CD4-positive, alpha-beta T cell treated with Interleukin-6 for 4 hours (primary cell): Measurements from ENCODE around the gene PLEKHD1.
"Not testable (repeated sequence)": the region's sequence is repeated elsewhere in the genome, so short reads cannot be mapped to it uniquely, and the experiment has no call there.

ENCODE experiments used
- DNase-seq: peaks from one replicate; pipeline ENCODE4 v3.0.0-alpha.2; 2020; ENCODE audit warnings: mixed read lengths

The PLEKHD1 gene

DNA sequence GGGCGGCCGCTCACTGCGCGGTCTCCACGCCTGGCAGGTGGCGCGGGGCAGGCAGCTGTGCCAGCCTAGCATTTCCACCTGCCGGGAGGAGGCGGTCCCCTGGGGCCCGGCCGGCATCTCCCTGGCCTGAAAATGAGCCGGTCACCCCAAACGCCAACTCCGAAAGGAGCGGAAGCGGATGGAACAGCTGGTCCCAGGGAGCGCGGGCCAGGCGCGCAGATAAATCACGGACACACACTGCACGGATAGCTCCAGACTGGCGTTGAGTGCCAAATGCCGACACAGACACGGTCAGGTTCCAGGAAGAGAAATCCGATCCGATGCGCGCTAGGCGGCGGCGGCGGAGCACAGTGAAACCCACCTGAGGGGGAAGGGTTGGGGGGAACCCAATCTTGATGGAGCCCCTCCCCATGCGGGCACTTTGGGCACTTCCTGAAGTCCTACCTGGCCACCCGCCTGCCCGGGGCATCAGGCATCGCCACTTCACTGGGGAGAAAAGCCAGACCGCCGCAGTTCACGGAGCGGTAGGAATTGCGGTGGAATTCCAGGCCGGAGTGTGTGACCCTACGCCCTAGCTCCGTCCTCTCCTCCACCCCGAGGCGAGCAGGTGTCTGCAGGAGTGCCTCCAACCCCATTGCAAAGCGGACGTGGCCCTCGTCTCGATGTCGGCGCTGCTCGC is 624 bp upstream of the PLEKHD1 start:
- no peak for DNase-seq

DNA sequence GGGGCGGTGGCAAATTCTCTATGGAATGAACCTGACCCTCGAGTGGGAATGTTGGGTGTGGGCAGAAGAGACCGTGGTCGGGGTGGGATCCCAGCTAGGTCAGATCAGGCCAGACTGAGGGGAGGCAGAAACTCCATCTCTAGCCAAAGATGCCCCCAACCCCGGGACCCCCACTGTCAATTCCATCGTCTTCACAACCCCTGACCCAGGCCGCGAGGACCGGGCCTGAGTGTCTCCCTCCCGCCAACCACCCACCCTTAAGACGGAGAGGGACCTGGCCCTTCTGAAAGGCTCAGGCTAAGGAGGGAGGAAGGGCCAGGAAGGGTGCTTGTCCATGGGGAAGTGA is 760 bp downstream of the PLEKHD1 start:
- DNase-seq: no peak

DNA sequence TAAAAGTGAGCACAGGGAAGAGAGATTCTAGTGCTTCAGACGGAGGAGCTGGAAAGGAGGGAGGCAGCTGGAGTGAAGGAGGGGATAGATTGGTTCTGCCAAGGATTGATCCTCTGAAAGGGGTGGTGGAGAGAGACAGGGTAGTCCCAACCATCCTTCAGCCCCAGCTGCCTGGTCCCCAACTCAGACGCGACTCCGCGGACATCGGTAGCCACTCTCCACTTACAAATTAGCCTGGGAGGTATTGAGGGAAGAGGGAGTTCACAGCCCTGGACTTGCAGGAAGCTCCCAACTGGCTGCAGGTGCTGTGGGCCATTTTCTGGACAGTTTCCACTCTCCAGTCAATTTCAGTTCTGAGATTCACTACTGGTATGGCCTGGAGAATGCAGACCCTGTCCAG is 1.2 kb downstream of the PLEKHD1 start:
- DNase-seq: no peak

DNA sequence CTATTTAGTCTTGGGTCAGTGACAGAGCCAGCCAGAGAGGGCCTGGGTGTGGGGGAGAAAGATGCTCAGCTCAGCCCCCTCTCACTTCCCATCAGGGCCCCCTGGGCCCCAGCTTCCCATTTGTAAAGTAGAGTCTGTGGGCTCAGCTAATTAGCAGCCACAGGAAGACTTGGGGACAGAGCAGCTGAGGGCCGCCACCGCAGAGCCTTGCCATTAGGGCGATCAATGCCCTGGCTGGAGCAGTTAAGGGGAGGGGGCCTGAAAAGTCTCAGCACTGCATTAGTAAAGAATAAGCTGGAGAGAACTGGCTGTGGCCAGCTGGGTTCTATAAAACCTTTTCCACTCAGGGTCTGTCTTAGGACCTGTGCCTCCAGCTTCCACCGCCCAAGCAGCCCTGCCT is 2.7 kb downstream of the PLEKHD1 start:
- DNase-seq: no peak

DNA sequence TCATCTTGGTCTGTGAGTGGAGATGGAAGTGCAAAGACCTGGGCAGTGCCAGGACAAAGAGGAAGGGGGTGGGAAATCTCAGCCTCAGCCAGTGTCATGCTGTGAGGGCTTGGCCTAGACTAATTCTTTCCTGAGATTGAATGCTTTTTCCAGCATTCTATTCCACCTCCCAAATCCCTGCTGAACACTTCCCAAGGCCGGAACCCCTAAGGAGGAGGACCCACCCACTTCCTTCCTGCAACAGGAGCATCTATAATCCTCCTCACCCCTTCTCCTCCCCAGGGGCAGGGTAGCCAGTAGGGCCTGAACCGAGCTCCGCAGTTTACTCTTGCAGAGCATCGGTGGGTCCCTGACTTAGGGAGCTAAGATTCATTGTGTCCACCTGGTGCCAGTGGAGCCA is 3.2 kb downstream of the PLEKHD1 start:
- DNase-seq: no peak

DNA sequence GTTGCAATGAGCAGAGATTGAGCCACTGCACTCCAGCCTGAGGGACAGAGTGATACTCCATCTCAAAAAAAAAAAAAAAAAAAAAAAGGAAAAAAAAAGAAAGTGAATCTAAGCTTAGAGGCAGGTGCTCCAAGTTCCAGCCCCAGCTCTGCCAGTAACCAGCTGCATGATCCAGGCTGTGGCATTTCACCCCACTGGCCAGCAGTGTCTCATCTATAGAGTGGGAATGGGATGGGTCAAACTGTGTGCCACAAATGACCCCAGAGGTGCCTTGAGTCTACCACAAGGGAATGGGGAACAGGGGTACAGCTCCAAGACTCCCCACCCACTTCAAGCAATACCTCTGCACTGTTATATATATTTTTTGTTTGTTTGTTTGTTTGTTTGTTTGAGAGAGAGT is 5.0 kb downstream of the PLEKHD1 start:
- DNase-seq: no peak

DNA sequence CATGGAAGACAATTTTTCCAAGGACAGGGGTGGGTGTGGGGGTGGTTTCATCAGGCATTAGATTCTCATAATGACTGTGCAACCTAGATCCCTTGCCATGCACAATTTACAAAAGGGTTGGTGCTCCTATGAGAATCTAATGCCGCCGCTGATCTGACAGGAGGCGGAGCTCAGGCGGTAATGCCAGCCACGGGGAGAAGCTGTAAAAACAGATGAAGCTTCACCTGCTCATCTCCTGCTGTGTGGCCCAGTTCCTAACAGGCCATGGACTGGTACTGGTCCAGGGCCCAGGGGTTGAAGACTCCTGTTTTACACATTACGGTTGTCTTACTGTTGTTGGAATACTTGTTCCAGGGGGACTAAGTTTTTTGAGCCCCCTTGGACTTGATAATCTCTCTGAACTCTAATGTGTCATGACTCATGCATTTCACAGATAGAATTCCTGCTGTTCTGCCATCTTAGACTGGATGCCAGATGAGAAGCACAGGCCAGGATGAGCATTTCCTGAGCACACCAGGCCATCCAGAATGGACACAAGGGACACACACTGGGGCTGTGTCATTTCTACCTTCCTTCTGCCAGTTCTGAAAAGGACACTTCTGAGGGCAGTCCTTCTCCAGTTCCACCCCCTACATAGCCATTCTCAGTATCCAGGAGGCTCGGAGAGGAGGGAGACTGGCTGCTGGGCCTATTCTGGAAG is 5.8 kb downstream of the PLEKHD1 start:
- DNase-seq: no peak

DNA sequence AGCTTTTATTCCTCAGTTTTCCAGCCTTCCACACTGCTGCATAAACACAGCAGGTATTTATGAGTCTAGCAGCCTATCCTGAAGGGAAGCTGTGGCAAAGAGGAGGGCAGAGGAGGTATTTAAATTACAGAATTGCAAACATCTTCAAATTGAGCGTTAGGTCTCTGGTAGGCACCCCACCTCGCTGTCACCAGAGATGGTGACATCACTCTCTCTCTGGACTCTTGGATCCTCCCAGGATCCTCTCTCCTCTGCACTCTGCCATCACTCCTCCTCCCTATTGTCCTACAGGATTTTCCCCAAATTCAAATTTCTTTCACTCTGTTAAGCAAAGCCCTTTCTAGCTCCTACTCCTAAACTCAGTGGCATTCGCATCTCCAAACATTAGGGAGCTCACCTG is 6.7 kb downstream of the PLEKHD1 start:
- no peak for DNase-seq

DNA sequence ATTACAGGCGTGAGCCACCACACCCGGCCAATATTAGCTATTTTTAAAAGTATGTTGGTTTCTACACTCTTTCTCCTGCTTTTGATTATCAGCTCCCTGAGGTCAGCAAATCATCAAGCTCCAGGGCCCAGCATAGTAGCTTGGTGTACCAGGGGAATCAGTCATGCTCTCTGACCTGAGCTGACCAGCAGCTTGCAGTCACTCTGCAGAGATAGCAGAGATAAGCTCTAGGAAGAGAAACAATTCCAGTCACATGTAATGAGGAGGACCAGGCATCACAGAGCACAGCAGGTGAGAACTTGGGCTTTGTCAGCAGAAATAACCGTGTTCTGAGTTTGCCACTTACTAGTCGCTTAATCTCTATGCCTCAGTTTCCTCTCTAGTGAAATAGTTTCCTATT is 8.5 kb downstream of the PLEKHD1 start:
- DNase-seq: no peak

DNA sequence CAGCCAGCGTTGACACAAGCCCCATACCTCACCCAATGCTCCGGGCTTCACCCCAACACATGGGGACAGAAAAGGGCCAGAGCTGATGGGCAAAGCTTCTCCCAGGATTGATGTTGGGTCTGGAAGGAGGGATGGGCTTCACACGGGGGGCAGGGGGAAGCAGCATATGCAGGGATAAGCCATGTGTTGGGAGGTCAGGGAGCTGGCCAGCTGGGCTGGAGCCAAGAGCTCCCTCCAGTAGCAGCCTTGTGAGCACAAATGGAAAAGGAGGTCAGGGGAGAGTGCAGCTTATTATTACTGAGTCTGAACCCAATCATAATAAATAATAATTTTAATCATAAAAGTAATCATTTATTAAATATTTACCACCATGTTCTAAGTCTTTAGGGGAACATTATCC is 9.3 kb downstream of the PLEKHD1 start:
- DNase-seq: no peak

DNA sequence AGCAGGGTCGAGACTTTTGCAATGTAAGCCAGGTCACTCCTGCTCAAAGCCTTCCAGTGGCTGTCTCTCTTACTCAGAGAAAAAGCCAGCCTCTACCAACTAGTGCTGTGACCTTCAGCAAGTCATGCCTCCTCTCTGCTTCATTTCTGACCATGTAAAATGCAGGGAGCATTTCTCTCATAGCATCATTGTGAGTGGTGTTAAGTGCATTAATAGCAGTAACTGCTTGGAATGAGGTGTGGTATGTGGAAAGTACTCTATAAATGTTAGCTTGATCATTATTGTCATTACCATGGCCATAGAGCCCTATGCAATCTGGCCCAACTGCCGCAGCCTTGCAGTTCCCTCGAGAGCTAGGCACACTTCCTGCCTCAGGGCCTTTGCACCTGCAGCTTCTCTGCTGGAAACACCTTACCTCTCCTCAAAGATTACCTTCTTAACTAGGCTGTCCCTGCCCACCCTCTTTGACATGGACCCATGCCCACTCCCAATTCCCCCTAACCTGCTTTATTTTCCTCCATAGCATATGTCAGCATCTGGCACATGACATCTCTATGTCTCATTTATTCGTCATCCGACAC is 10.9 kb downstream of the PLEKHD1 start:
- no peak for DNase-seq

DNA sequence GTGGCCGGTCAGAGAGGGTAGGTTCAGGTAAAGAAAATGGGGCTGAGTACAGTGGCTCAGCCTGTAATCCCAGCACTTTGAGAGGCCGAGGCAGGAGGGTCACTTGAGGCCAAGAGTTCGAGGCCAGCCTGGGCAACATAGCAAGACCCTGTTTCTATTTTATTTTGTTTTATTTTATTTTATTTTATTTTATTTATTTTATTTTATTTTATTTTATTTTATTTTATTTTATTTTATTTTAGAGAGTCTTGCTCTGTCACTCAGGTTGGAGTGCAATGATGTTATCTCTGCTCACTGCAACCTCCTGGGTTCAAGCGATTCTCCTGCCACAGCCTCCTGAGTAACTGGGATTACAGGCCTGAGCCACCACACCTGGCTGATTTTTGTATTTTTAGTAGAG is 13.3 kb downstream of the PLEKHD1 start:
- not testable (repeated sequence) for DNase-seq

DNA sequence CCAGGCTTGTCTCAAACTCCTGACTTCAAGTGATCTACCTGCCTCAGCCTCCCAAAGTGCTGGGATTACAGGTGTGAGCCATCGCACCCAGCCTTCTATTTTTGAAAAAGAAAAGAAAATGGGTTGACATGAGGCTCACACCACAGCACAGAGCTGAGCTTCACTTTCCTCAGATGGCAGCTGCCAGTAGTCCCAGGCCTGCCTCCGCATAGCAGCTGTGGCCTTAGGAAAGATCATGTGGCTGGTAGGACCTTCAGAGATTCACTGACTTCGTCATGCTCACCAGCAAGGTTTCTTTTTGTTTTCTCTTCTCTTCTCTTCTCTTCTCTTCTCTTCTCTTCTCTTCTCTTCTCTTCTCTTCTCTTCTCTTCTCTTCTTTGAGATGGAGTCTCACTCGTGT is 13.8 kb downstream of the PLEKHD1 start:
- DNase-seq: not testable (repeated sequence)

DNA sequence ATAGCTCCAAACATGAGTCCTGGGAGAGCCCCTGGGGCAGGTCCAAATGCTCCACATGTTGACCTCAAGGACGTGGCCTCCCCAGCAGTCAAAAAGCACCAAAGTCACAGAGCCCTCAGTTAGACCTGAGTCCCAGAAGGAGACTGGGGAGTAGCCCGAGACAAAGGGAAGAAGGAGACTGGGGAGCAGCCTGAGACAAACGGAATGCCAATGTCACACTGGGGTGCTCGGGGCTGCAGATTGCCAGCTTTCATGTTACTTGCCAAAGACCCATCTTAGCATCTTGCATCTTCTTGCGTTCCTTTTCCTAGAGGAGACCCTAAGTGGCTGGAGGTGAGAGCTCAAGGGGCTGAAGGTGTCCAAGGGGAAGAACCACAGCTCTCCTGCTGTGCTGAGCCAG is 14.9 kb downstream of the PLEKHD1 start:
- DNase-seq: no peak

DNA sequence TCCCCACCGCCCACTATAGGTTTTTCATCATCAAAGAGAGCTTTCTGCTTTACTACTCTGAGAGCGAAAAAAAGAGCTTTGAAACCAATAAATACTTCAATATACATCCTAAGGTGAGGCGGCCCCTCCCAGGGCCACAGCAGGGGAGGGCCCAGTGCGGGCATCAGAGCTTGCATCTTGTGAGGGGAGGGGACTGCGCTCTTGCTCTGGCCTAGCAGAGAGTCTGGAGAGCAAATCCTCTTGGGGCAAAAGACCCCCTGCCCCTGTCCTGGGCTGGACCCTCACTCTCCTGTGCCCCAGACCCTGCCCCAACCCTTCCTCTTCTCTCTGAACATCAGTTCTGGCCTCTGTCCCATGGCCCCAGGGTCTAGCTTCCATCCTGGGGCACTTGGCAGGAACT is 15.6 kb downstream of the PLEKHD1 start:
- no peak for DNase-seq

DNA sequence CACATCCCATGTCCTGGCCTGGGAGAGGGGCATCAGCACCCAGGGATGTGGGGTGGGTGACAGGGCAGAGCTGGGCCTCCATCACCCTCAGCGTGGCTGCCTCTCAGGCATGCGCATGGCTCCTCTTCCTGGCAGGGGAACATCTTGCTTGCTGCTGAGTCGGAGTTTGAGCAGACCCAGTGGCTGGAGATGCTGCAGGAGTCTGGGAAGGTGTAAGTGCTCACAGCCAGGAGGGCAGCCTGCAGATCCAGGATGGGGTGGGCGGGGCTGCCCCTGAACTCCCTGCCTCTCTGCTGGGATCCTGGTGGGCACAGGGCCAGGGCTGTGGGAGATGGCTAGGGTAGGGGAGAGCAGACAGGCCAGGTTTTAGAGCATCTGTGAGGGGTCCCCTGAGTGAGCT is 16.2 kb downstream of the PLEKHD1 start:
- DNase-seq: no peak

DNA sequence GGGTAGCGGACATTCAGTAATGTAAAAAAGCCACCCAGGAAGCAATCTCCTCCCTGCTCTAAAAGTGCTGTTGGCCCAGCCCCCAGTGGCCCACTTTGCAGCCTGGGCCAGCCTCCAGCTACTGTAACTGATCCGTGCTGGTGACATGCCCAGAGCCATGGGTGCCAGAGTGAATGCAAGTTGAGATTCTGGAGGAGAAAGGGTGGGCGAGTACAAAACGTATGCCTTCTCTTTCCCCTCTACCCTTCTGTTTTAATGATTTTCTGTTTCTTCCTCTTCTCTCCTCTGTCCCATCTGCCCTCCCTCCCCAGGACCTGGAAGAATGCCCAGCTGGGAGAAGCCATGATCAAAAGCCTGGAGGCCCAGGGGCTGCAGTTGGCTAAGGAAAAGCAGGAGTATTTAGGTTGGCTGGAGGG is 16.9 kb downstream of the PLEKHD1 start:
- no peak for DNase-seq

DNA sequence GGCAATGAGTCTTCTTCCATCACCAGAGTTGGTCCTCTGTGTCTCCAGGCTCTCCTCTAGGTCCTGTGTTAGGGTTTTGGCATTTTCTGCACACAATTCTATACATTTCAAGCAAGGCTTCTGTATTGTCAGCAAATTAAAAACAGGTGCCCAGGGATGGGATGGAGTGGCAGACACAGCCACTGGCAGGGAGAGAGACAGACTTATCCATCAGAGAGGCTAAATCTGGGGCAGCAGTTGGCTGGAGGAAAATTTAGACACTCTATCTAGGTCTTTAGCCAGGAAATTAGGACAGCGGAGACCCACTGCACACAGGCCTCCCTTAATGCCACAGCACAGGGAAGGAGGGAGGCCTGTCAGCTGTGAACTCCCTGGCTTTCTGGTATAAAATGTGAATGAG is 20.2 kb downstream of the PLEKHD1 start:
- DNase-seq: no peak

DNA sequence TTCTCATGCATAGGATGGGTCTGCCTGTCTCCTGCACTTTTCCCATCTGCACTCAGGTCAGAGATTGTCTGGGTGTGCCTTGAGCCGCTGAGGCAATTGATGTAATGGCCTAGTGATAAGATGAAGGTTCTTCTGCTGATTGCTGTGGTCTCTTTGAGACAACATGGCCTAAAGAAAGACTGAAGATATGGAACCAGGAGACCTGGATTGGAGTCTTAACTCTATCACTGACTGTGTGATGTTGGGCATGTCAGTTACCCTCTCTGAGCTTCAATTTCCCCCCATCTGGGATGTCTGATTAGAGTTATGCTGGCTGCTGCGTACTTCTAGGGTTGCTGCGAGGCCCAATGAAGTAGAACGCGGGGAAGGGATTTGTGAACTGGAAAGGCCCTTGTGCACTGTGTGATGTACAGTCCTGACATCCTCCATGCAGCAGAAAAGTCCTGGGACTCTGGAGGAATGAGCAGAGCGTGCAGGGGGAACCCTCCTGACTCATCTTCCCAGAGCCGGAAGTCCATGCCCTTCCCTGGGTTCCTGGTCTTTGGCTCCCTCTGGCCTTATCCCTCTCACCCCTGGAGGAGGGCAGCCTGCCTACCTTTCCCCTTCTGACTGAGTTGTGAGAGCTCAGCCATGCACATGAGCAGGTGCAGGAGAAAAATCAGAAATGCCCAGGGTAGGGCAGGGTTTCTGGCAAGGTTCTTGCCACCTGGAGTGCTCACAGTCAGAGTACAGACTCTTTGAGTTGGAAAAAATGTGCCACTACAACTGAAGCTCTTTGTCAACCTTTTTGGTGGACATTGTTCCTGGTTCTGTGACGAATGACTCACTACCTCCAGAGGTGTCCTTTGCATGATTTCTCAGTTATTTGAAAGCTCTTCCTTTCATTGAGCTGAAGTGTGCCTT is 21.1 kb downstream of the PLEKHD1 start:
- no peak for DNase-seq

DNA sequence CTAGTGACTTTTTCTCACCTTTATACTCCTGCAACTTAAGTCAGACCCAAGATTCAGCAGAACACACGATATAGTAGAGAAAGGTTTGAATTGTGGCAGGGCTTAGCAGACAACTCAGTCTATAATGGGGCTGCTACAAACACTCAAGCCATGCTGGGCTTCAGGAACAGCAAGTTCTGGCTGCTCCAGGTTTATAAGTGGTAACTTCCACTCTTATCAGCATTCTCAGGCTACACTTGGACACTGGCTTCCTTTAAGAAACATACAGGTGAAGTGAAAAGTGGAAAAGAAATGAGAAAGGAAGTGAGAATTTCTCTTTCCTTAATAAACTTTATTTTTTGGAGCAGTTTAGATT is 21.7 kb downstream of the PLEKHD1 start:
- DNase-seq: no peak

DNA sequence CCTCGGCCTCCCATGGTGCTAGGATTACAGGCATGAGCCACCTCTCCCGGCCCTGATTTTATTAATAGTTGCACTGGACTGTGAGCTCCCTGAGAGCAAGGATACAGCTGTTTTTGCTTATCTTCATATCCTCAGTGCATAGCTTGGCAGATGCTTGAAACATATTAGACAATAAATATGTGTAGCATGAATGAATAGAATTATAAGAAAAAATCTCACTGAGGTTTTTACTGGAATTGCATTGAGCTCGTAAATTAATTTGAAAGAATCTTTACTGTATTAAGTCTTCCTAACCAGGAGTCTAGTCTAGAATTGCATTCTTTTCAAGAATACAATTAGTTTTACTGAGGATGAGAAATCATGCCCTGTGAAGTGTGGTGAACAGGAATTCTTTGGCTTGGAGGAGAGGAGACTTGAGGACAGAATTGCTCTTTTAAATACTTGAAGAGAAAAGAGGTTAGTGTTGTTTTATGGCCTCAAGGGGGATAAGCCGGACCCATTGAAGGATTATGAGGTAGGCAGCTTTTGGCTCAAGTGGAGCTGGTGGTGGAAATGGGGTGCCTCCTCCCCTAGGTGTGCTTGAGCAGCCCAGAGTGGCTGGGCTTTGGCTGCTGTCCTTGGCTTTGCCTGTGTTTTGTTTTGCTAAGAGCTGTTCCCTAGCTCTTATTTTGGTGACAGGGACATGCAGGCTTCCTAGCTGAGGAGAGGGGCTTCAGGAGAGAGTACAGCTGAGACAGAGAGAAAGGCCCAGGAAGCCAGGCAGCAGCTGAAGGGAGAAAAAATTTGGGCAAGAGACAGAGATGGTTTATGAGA is 34.0 kb downstream of the PLEKHD1 start:
- DNase-seq: no peak

DNA sequence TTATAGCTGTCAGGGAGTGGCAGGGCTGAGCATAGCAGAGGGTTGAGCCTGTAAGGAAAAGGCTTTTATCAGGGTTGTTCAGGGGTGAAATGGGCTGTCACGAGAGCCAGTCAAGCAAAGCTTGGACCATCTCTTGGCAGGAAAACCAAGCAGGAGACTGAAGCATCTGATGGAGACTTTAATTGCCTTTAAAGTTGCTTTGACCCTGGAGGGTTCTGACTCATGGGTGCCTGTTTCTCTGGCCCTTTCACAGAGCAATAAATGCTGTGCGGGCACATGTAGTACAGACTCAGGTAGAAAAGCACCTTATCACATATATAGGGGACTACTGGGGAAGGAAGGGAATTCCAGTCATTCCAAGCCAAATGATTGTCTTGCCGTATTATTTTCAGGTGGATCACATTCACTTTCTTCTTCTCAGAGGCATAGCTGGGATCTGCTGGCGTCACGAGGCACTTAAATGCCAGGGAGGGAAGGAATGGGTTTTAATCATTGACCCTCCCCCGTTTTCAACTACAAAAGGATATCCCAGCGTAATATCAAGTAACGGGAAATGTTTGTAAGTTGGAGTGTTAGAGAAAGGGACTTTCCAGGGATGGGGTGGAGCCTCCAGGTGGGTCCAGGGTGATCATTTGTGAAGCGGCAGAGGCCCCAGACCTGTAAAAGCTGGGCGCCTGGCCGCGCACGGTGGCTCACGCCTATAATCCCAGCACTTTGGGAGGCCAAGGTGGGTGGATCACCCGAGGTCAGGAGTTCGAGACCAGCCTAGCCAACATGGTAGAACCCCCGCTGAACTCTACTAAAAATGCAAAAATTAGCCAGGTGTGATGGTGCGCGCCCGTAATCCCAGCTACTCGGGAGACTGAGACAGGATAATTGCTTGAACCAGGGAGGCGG is 34.9 kb downstream of the PLEKHD1 start:
- DNase-seq: no peak
